Measurements from ENCODE around the gene SHFL. TPM values are rescaled to one million over a fixed set of nuclear protein-coding genes. Genes with fewer than 3 reads are reported as not detected.

The SHFL gene
- total RNA-seq, 1 experiment from 2014 or later, result 18.5 TPM

GRCh38 chr19:10110972-10111317 lies 24.8 kb downstream of the SHFL start:
- H3K9me3 ChIP-seq (ENCODE audit: control insufficient read depth in 1 of 2, insufficient read depth in 1 of 2, low read depth in 1 of 2, low read length in 2 of 2), result no peaks in the 10 kb centered on the region
- H3K4me3 ChIP-seq (replicated peaks in 1 of 2; ENCODE audit: low read depth in 1 of 2, low read length in 2 of 2), result no peak overlapping the region
- H3K9ac ChIP-seq (ENCODE audit: low read length), result no peak overlapping the region
- DNase-seq (ENCODE audit: low read depth, low spot score), result no peak
- no peak overlapping the region for H3K27ac ChIP-seq (ENCODE audit: low read depth, low read length)
- CTCF ChIA-PET, result no interaction called here
- peaks cover 8 to 47% of the 10 kb centered on the region in 2 experiments for H3K4me1 ChIP-seq (ENCODE audit: control insufficient read depth in 1 of 2, insufficient read depth in 2 of 2, low read length in 2 of 2)
- no peak overlapping the region for H3K4me2 ChIP-seq (ENCODE audit: low read length)
- POLR2A ChIA-PET, result no interaction called here
- BruUV-seq (replicated peaks), result no TSS peak
- peaks cover 46% of the 10 kb centered on the region for H3K79me2 ChIP-seq (ENCODE audit: insufficient read depth, low read length)
- intact Hi-C loops (cut with micrococcal nuclease), result no loop called here
- H3K36me3 ChIP-seq (ENCODE audit: control insufficient read depth in 1 of 2, insufficient read depth in 2 of 2, low read length in 2 of 2), result peaks cover 36 to 49% of the 10 kb centered on the region in 2 experiments
- no peak for ATAC-seq
- no peaks in the 10 kb centered on the region for H4K20me1 ChIP-seq (ENCODE audit: insufficient read depth)
- no peak for TF ChIP-seq EZH2phosphoT487 (IDR thresholded peaks at IDR 0.05; ENCODE audit: borderline replicate concordance)
- no peak for TF ChIP-seq POLR2AphosphoS5 (IDR thresholded peaks at IDR 0.05; ENCODE audit: low read depth, low read length)
- no peak for TF ChIP-seq RAD21 (IDR thresholded peaks at IDR 0.05; ENCODE audit: low read depth)
- no peak for TF ChIP-seq ZFX (IDR thresholded peaks at IDR 0.05)
- no peak for TF ChIP-seq JUND (IDR thresholded peaks at IDR 0.05)
- no peak for TF ChIP-seq POLR2A (IDR thresholded peaks at IDR 0.05; ENCODE audit: borderline replicate concordance, extremely low read depth, insufficient read depth, insufficient read length)
- no peak for TF ChIP-seq TCF7L2 (IDR thresholded peaks at IDR 0.05; ENCODE audit: borderline replicate concordance, extremely low read depth, insufficient read depth, insufficient read length)
- TF ChIP-seq, protein P1, sequence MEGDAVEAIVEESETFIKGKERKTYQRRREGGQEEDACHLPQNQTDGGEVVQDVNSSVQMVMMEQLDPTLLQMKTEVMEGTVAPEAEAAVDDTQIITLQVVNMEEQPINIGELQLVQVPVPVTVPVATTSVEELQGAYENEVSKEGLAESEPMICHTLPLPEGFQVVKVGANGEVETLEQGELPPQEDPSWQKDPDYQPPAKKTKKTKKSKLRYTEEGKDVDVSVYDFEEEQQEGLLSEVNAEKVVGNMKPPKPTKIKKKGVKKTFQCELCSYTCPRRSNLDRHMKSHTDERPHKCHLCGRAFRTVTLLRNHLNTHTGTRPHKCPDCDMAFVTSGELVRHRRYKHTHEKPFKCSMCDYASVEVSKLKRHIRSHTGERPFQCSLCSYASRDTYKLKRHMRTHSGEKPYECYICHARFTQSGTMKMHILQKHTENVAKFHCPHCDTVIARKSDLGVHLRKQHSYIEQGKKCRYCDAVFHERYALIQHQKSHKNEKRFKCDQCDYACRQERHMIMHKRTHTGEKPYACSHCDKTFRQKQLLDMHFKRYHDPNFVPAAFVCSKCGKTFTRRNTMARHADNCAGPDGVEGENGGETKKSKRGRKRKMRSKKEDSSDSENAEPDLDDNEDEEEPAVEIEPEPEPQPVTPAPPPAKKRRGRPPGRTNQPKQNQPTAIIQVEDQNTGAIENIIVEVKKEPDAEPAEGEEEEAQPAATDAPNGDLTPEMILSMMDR (IDR thresholded peaks at IDR 0.05 in 2 of 3, conservative IDR thresholded peaks at IDR 0.05 in 1 of 3; ENCODE audit: borderline replicate concordance in 1 of 3, insufficient read depth in 1 of 3, low read depth in 2 of 3, low read length in 2 of 3), result no peak
- H2AFZ ChIP-seq (ENCODE audit: low read depth, low read length, poor library complexity, severe bottlenecking), result no peak overlapping the region
- RAD21 ChIA-PET (ENCODE audit: low non-redundant PET in 1 of 2, low total read pairs in 2 of 2, uncharacterized antibody in 2 of 2, unreplicated experiment in 2 of 2), result no interaction called here
- no peaks in the 10 kb centered on the region for H3K9me2 ChIP-seq (ENCODE audit: insufficient read depth)
- H3K27me3 ChIP-seq (ENCODE audit: insufficient read depth, low read length), result no peaks in the 10 kb centered on the region

DNA sequence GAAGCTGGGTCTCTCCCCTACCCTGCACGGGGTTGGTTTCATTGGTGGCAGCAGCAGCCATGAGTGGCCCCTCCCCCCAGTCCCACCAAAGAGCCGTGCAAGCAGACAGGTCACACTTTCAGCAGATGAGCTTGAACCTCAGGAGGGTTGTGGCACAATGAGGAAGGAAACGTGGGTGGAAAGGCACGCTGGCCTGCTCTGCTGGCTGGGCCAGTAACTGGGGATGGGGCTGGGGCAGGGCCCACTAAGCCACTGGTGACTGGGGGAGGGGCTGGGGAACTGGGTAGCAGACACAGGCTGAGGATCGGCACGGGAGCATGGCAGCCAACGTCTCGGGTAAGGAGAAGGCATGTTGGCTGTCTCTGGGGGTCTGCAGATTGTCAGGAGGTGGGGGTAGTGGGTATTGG lies 25.3 kb downstream of the SHFL start, which contains the start of gene P2RY11:
P2RY11 (plus strand) TSS at position 289 of the 407 bp plus-strand sequence; CDS start at position 318, 29 bp downstream.
- Histone ChIP-seq H3K27ac (ENCODE audit: low read depth, low read length) (peak within 1 kb of the TSS; percentile 63), H3K27me3 (ENCODE audit: insufficient read depth, low read length) (no peaks in the 10 kb centered on the region), H4K20me1 (ENCODE audit: insufficient read depth) (no peaks in the 10 kb centered on the region), H3K9ac (ENCODE audit: low read length) (peak within 1 kb of the TSS; percentile 8; the same call in 1 of the 2 replicates), H3K4me1 (ENCODE audit: control insufficient read depth in 1 of 2, insufficient read depth in 2 of 2, low read length in 2 of 2) (peaks cover 8 to 47% of the 10 kb centered on the region in 2 experiments), H3K36me3 (ENCODE audit: control insufficient read depth in 1 of 2, insufficient read depth in 2 of 2, low read length in 2 of 2) (peaks cover 41 to 53% of the 10 kb centered on the region in 2 experiments), H3K79me2 (ENCODE audit: insufficient read depth, low read length) (peaks cover 43% of the 10 kb centered on the region), H3K9me2 (ENCODE audit: insufficient read depth) (no peaks in the 10 kb centered on the region), H3K4me2 (ENCODE audit: low read length) (peak within 1 kb of the TSS; percentile 25; the same call in 1 of the 2 replicates), H3K9me3 (ENCODE audit: control insufficient read depth in 1 of 2, insufficient read depth in 1 of 2, low read depth in 1 of 2, low read length in 2 of 2) (no peaks in the 10 kb centered on the region), H2AFZ (ENCODE audit: low read depth, low read length, poor library complexity, severe bottlenecking) (no peak within 1 kb of the TSS), H3K4me3 (replicated peaks in 1 of 2; ENCODE audit: low read depth in 1 of 2, low read length in 2 of 2) (no peak within 1 kb of the TSS)
- ChIA-PET RAD21 (ENCODE audit: low non-redundant PET in 1 of 2, low total read pairs in 2 of 2, uncharacterized antibody in 2 of 2, unreplicated experiment in 2 of 2) (no interaction called here), CTCF (interaction anchor here (1.1 to 3.0 kb wide), 2 partner anchors 9 to 180 kb away, joined by 4 to 13 read pairs; no protein-coding TSS in a partner anchor), POLR2A (interaction anchor here (0.7 kb wide), 1 partner anchor 42 kb away, joined by 3 read pairs; no protein-coding TSS in a partner anchor)
- ATAC-seq, result no peak
- BruUV-seq (replicated peaks), result no TSS peak
- intact Hi-C loops (cut with micrococcal nuclease), result no loop called here
- no peak for DNase-seq (ENCODE audit: low read depth, low spot score)
- TF ChIP-seq YY1 (IDR thresholded peaks at IDR 0.05; ENCODE audit: extremely low read depth, insufficient replicate concordance, low read depth, low read length) (no peak), POLR2AphosphoS5 (IDR thresholded peaks at IDR 0.05; ENCODE audit: low read depth, low read length) (no peak), SRF (IDR thresholded peaks at IDR 0.05; ENCODE audit: low read depth) (no peak), EZH2phosphoT487 (IDR thresholded peaks at IDR 0.05; ENCODE audit: borderline replicate concordance) (no peak), RAD21 (IDR thresholded peaks at IDR 0.05; ENCODE audit: low read depth) (no peak), ZFX (IDR thresholded peaks at IDR 0.05) (no peak), ZNF274 (IDR thresholded peaks at IDR 0.05; ENCODE audit: low read depth, low read length) (no peak), REST (IDR thresholded peaks at IDR 0.05; ENCODE audit: low read depth) (no peak)
